GM21528 (cell line): Measurements from ENCODE around the gene SORCS1.

Experiments used
- ATAC-seq: cut with Tn5 transposase; IDR thresholded peaks from one replicate; pipeline ENCODE4 v1.9.1; 2021; ENCODE audit warnings: mild to moderate bottlenecking, moderate library complexity; ENCODE audit not compliant: unreplicated experiment, low FRiP score

Gene SORCS1

DNA sequence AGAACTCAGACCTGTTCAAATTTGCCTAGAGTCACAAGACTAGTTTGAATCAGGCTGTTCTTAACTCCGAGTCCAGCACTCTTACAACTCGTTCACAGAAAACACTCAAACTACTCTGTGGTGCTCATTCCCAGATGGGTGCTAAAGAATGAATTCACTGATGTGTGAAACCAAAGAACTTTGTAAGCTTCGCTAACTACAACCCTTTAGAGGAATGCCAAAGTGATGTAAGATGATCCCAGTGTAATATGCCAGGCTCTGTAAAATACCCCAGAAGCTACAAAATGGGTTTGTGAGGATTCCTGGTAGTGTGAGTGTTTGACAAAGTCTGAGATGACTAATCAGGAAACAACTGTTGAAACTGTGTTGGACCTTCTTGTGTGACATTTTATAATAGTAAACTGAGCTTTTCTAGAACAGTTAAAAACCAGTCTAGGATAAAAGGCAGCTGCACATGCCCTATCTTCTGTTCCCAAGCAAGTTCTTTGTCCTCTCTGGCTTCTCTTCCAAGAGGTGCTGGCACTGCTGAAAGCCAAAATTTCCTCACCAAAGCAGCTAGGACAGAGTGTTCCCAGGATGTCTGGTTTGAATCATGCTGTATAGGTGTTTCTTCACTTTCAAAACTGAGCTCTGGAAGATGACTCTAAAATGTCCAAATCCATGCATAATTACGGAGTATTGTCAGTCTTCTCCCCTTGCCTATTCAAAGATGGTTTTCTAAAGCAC is 527.6 kb downstream of the SORCS1 start:
- ATAC-seq, result no peak

DNA sequence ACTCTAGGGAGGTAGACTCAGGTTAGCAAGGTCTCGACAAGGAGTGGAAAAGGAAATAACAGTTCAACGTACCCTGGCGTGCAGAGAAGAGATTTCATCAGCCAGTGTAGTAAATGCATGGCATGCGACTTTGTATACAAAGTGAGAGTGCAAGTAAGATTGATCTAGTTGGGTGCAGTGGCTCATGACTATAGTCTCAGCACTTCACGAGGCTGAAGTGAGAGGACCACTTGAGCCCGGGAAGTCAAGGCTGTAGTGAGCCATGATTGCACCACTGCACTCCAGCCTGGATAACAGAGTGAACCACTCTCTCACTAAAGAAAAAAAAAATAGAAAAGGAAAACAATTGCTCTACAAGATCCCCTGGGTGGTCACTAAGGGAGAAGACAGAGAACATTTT is 528.6 kb downstream of the SORCS1 start:
- no peak for ATAC-seq

DNA sequence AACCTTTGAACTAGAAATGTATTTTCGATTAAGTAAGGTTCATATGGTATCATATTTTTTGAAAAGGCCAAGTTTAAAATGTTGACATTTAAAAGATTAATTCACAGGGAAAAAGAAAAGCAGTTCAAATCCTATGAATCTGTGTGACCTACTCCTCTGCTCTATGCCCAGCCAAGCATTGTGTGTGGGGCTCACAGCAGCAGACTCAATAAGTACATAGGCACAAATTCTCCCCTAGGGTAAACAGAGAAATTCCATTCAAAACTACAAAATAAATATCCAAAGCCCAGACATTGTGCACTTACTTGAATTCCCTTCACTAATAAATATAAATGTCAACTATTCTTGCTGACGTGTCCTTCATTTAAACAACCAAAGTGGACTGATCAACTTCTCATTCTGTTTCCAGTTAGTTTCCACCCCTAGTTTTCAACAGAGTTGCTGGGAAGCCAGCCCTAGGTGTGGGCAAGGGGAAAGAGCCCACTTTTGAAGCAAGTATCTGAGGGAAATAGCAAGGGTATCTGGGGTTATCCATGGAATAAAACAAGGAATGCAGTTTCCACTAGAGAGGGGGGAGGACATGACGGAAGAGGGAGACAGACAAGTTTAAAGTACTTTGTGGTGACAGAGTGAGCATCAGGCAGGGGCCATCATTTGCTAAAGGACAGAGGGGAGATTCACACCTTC is 533.3 kb downstream of the SORCS1 start:
- ATAC-seq, result no peak

DNA sequence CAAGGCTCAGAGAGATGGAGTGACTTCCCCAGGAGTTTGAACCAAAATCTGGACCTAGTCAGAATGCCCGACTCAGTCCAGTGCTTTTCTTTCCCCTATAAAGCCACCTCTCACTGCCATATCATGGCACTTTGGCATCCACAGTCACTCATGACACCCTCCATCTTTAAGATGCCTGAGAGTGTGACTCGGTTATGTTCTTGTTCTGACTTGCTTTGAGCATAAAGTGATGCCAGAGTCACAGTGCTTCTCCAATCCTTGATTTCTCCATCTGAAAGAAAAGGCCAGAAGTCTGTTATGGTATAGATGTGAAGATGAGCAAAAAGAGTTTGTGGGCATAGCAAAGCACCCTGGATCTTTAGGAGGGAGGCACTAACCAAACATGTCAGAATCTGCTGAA is 538.1 kb downstream of the SORCS1 start:
- no peak for ATAC-seq

DNA sequence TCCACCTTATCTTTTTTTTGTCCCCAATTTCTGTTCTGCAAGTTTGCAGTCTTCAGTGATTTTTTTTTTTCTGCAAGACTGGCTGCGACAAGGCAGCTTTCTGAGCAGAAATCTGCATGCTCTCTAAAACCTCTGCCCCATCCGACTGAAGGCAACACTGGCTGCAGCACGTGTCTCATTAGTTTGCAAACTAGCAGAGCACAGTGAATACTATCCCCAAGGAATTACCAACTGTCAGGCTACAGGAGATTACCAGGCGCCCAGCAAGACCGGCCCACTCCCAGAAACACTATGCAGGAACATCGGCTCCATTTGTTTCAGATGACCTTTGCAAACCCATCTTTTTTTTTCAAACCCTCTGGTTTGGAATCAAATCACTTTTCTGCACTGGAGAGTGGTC is 538.8 kb downstream of the SORCS1 start:
- ATAC-seq, result no peak

DNA sequence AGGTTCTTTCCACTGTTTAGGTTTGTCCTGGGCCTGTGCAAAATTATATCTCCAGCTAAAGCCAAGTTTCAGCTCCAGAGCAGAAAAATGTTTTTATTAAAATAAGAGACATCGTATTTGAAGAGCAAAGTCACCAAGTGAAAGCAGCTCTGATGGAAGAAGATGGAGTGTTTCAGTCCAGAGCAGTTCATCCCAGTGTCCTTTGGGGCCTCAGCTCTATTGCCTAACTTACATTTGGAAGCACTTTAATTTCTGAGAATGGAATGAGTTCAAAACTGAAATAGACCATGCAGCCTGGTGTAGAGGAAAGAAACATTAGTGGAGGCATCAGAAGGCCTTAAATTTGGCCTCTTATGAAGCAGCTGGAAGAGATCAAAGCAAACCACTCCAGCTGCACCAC is 545.2 kb downstream of the SORCS1 start:
- ATAC-seq, result no peak

DNA sequence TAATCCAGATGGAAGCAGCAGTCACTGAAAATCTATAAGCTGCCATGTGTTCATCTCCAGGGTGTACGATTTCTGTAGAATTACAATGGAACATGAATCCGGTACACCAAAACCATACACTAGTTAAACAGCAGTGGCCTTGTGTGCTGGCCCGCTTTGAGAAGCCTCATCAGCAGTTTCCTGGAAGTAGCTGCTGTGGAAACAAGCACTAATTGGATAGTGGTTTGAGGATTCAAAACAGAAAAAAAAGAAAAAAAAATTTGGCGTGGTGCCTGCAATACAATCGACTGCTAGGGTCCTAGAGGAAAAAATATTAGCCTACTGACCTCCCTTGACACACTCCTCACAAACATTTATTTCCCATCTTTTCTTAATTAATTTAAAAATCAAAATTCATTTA is 545.9 kb downstream of the SORCS1 start:
- no peak for ATAC-seq

DNA sequence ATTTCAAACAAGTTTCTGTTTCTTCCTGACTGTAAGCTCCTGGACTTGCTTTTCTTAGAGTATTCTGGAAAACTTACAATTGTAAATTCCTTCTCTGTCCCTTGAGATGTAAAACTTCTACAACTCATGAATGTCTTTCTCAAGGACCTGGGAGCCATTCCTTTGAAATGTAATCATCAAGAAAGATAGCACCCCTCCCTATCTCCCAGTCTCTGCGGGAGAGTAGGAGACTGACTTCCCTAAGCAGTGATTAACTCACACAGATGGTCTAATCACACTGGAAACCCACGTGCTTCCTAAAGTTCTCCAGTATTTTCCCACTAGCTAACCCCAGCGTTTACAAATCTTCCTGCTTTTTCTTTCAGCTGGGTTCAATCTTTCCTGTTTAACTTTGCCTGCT is 549.4 kb downstream of the SORCS1 start:
- no peak for ATAC-seq

DNA sequence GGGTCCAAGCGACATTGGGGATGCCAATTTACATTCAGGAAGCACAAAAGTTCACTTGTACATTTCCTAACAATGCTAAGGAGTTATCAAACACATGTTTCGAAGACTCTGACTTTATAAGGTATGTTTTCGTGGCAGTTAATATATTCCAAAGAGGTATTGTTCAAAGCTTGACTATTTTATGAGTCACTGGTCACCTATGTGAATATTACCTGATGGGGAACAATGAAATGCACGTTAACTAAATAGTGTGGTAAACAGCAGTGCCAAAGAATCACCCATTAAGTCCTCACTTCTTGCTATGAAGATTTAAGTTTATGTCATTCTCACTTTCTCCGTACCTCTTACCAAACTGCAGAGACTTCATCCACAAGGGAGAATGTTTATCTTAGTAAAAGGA is 550.2 kb downstream of the SORCS1 start:
- no peak for ATAC-seq

DNA sequence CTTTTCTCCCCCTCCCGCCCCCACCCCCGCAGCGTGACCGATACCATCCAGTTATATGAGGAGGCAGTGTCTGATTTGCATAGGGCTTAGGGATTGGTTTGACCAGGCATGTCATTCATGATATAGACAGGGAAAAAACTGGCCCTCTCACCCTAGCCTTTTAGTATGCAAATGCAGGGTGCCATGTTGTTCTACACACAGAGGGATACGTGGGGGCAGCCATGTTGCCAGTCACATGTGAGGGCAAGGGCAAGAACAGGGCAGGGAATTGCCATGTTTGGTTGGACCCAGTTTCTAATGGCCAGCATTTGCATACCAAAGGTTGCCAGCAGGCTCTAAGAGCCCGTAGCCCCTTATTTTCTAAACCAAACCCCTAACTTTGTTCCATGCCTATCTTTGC is 552.1 kb downstream of the SORCS1 start:
- ATAC-seq, result no peak

DNA sequence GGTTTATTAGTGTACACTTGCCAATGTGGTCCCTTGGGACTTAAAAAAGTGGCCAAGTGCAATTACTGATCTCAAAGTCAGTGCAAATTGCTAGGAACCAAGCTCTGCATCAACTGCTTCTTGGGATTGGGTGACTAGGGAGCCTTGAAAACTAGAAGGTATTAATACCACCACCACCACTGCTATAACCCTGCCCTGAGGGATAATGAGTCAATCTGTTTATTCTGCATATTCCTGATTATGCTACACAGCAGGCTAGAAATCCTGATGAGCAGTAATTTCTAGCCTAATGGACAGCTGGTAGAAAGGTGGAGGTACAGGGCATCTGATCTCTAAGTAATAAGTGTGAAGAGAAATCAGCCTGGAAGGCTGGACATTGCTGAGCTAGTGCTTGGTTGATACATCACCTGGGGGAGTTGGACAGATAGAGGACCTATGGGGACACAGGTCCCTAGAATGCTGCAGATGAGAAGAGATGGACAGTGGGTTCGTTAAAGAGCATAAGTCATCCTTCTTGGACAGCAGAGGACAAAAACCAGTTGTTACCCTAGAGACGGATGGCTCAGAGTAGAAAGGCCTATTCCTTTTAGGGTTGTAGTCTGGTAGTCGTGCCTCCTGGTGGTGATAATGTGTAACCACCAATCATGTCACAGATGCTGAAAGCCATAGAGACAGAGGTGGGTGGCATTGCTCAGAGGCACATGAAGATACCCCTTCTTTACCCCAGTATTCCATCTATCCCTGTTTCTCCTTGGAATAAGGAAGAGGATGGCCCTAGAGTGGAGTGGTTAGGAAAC is 554.8 kb downstream of the SORCS1 start:
- no peak for ATAC-seq

DNA sequence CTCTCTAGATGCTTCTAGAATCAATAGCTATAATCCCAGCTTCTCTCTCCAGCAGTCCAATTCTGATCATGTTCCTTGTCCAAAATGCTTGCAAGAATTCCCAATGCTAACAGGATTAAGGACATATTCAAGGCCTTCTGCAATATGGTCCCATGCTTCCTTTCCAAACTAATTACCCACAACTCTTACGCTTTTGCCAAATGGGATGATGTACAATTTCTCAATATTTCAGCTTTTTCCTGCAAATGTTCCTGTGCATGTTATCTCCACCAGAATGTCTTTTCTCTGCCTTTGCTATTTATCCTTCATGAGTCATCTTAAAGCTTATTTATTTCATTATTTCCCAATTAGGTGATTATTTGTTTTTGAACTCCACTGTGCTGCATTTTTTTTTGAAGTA is 556.4 kb downstream of the SORCS1 start:
- no peak for ATAC-seq

DNA sequence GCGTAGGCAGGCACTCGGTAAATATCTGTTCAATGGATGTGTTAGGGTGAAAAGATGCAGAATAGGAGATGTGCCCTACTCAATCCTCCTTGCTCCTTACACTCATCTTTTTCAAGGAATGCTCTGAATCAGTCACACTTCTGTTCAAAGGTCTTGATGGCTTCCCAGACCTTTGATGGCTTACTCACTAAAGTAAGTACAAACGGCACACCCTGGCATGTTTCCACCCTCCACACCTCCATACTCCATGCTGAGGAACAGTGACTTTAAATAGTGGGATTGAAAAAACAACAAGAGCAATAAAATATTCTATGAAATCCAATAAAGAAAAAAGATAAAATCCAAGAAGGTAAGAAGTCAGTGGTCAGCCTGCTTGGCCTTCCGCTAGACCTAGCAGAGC is 569.2 kb downstream of the SORCS1 start:
- no peak for ATAC-seq

DNA sequence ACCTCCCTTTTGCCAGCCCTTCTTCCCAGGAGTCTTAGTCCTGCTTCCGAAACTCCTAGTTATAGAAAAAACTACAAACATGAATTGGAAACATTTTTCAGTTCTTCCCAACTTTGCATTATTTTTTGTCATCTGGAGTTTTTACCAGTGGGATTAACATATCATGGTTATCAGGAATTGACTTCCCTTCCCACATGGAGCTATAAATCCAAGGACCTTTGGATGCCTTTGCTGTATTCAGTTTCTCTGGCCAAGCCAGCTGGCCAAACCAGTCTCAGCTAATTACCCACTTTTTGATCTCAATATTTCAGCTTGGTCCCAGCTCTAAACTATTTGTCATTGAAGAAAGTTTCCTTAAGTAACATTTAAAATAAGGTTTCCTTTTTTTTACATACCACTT is 570.6 kb downstream of the SORCS1 start:
- ATAC-seq, result no peak

DNA sequence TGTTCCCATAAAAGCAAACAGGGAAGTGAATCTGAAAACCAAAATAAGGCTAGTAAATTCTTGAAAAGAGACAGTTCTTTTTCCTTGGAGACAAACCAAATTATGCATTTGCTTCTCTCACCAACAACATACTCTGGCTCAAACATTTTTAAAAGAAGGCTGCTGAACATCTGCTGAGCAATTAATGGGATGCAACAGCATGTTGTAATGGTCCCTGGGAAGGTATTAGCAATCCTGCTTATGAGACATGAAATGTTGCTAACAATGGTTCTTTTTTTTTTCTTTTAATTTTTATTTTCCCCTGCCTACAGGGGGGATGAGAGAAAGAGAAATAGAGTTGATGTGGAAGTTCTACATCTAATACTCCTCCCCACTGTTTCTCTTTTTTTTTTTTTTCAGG is 572.1 kb downstream of the SORCS1 start:
- no peak for ATAC-seq

DNA sequence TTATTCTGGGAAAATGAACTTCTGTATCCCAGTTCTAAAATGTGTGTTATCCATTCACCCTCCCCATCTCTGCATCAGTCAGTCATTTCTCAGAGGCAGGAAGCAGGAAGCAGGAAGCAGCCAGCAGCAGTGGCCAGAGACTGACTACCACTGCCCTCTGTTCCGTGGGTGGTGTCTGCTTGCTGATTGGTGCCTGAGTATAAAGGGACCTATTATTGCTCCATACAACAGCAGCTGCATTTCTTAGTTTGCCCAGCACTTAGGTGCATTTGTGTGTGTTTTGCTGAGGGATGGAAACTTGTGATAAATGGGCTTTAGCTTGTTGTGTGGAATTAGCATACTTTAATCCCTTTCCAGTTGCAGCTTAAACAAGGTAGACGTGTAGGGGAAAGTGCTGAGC is 582.2 kb downstream of the SORCS1 start:
- ATAC-seq, result no peak

DNA sequence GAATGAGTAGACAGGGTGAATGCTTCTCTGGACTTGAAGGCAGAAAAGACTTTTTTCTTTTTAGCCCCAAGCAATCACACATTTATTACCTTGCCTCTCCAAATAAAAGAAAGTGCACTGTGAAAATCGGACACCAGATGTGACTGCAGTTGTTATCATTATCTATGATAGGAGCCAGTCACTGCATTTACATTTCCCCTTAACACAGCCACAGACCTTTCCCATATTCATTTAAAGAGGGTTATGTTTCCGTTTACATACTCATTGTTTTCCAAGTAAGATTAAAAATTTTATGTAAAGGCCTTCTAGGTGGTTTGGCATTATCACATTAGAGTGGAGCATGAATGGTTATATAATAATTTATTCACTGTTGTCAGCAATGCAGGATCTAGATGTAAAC is 586.8 kb downstream of the SORCS1 start:
- no peak for ATAC-seq

DNA sequence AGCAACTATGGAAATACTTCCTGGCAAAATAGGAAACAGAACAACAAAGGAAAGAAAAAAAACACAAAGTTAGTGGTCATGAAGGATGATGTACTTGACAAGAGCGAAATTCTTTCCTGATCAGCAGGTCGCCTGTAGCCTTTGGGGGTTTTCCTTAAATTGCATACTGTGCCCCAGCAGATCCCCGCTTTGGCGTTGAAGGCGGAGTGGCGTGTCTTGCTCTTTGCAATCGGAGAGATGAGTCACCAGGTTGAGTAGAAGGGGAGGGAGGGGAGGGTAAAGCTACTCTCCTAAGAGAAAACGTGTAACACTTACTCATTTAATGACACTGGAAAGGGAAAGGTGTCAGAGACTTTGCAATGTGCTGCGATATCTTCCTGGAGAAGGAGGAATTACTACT is 587.2 kb downstream of the SORCS1 start:
- ATAC-seq, result no peak

DNA sequence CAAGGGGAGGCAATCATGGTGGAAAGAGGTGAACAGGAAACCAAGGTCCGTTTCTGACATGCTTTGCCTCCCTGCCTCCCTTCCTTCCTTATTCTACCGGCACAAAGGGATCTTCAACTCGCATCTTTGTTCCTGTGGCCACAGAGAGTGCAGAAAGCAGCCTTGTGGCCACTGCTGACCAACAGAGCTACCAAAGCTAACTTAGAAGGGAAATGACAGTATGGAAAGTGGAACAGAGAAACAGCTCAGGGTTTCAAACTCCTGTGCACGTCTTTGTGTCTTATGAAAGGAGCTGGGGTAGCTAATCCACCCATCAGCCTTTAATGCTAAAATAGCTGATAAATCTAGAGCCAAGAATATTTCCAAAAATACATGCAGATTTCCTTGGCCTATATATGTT is 588.0 kb downstream of the SORCS1 start:
- ATAC-seq, result no peak

DNA sequence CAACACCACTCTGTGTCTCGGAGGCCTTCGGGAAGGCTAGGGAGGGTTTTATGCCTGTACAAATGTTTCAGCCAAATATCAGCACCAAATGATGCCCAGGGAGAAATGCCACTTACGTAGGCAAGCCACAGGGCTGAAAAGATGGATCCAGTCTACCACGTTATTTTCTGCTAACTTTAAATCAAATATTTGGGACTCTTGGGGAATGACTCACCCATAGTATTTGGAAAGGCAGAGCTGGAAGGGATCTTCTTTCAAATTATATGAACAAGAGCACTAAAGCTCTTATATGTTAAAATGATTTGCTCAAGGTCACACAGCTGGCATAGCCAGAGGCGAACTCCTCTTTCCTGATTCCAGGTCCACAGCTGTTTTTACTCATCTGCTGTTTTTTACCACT is 591.4 kb downstream of the SORCS1 start:
- ATAC-seq, result no peak

DNA sequence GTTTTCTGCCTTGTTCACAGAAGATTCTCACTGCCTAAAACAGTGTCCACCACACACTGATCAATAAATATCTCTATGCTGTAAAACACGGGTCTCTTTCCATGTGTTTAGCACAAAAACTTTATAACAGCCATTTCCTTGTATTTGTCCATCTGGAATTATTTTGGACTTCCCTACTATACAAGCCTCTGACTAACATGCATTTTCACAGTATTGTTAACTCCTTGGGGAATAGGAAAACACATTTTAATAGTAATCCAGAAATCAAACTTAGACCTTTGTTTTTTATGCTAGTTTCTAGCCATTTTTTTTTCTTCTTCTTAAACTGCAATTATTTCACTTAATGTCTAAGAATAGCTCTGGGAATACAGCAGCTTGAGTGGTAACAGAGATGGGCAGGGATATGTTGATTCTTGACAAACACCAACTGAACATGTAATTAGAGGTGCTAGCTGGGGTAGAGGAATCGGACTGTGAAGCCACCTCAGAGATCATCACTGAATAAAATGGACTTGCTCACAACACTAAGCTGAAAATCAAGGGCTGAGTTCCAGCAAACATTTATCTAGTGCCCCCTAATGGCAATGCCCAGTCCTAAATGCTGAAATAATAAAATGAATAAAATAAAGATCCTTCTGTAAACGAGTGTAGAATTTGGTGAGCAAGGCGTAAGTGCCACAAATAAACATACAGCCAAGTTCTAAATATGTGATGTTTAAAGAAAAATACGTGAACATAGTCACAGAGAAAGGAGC is 593.1 kb downstream of the SORCS1 start:
- no peak for ATAC-seq
